ENCODE data around the gene EHD4.

Gene EHD4

GRCh38 chr15:41936649-41937567 is 35.4 kb downstream of the EHD4 start:
- peak in 15 of 56 donors; percentile 6 to 34 (median 15) for DNase-seq

- DNase-seq, result no peak
These were observed 36.2 kb downstream of the EHD4 start for GRCh38 chr15:41936155-41936554.

- DNase-seq, result no peak
These were observed 36.8 kb downstream of the EHD4 start for GRCh38 chr15:41935566-41936020.

GRCh38 chr15:41934843-41935242 is 37.5 kb downstream of the EHD4 start:
- no peak for DNase-seq

- DNase-seq, result no peak
These were observed 38.6 kb downstream of the EHD4 start for GRCh38 chr15:41933771-41934170.

GRCh38 chr15:41933326-41933725 is 39.0 kb downstream of the EHD4 start:
- DNase-seq, result no peak

- no peak for DNase-seq
These were observed 39.7 kb downstream of the EHD4 start for GRCh38 chr15:41932511-41933289.

- DNase-seq, result no peak
These were observed 40.3 kb downstream of the EHD4 start for GRCh38 chr15:41932101-41932500.

GRCh38 chr15:41930867-41931222 is 41.5 kb downstream of the EHD4 start:
- no peak for DNase-seq

GRCh38 chr15:41930221-41930866 is 42.0 kb downstream of the EHD4 start:
- no peak for DNase-seq

- DNase-seq, result peak in 13 of 56 donors; percentile 5 to 37 (median 24)
These were observed 43.4 kb downstream of the EHD4 start for GRCh38 chr15:41928637-41929620.

GRCh38 chr15:41928100-41928499 is 44.3 kb downstream of the EHD4 start:
- no peak for DNase-seq

- no peak for DNase-seq
These were observed 44.8 kb downstream of the EHD4 start for GRCh38 chr15:41927536-41927935.

- no peak for DNase-seq
These were observed 45.9 kb downstream of the EHD4 start for GRCh38 chr15:41926185-41927056.

- no peak for DNase-seq
These were observed 47.2 kb downstream of the EHD4 start for GRCh38 chr15:41925086-41925608.

GRCh38 chr15:41923401-41923997 is 48.9 kb downstream of the EHD4 start:
- no peak for DNase-seq

GRCh38 chr15:41922353-41922752 is 50.0 kb downstream of the EHD4 start:
- no peak for DNase-seq

GRCh38 chr15:41921639-41922038 is 50.7 kb downstream of the EHD4 start:
- DNase-seq, result no peak

GRCh38 chr15:41921167-41921566 is 51.2 kb downstream of the EHD4 start:
- DNase-seq, result no peak
